Nephron (organoid): ENCODE data around the gene TLR5.

Source experiments
- H3K27ac Mint-ChIP-seq, 3 experiments: 2 replicates each; pipeline ENCODE4 v1.8.0; 2020; ENCODE audit warnings: mixed read lengths in 3 of 3, mild to moderate bottlenecking in 2 of 3, moderate library complexity in 1 of 3
- H3K27me3 Mint-ChIP-seq: 2 replicates; pipeline ENCODE4 v1.8.0; 2021; ENCODE audit warnings: low read depth, mild to moderate bottlenecking, moderate library complexity, mixed read lengths
- H3K36me3 Mint-ChIP-seq: 2 replicates; pipeline ENCODE4 v1.8.0; 2020; ENCODE audit warnings: low read depth, mixed read lengths
- H3K4me1 Mint-ChIP-seq: 2 replicates; pipeline ENCODE4 v1.8.0; 2020; ENCODE audit warnings: mixed read lengths
- H3K4me3 Mint-ChIP-seq, 3 experiments: 2 replicates each; pipeline ENCODE4 v1.8.0; 2020; ENCODE audit warnings: mild to moderate bottlenecking in 3 of 3, mixed read lengths in 3 of 3, moderate library complexity in 2 of 3
- H3K9me3 Mint-ChIP-seq: 2 replicates; pipeline ENCODE4 v1.8.0; 2020; ENCODE audit warnings: mixed read lengths
- TF ChIP-seq, protein P1 (sequence below), 3 experiments: fragments of 200-600 bp; sonication (generic); IDR thresholded peaks; one replicate each; pipeline ENCODE4 v1.5.0; 2021; ENCODE audit warnings: antibody characterized with exemption in 3 of 3; ENCODE audit not compliant: unreplicated experiment in 3 of 3

Gene TLR5, protein sequence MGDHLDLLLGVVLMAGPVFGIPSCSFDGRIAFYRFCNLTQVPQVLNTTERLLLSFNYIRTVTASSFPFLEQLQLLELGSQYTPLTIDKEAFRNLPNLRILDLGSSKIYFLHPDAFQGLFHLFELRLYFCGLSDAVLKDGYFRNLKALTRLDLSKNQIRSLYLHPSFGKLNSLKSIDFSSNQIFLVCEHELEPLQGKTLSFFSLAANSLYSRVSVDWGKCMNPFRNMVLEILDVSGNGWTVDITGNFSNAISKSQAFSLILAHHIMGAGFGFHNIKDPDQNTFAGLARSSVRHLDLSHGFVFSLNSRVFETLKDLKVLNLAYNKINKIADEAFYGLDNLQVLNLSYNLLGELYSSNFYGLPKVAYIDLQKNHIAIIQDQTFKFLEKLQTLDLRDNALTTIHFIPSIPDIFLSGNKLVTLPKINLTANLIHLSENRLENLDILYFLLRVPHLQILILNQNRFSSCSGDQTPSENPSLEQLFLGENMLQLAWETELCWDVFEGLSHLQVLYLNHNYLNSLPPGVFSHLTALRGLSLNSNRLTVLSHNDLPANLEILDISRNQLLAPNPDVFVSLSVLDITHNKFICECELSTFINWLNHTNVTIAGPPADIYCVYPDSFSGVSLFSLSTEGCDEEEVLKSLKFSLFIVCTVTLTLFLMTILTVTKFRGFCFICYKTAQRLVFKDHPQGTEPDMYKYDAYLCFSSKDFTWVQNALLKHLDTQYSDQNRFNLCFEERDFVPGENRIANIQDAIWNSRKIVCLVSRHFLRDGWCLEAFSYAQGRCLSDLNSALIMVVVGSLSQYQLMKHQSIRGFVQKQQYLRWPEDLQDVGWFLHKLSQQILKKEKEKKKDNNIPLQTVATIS

DNA sequence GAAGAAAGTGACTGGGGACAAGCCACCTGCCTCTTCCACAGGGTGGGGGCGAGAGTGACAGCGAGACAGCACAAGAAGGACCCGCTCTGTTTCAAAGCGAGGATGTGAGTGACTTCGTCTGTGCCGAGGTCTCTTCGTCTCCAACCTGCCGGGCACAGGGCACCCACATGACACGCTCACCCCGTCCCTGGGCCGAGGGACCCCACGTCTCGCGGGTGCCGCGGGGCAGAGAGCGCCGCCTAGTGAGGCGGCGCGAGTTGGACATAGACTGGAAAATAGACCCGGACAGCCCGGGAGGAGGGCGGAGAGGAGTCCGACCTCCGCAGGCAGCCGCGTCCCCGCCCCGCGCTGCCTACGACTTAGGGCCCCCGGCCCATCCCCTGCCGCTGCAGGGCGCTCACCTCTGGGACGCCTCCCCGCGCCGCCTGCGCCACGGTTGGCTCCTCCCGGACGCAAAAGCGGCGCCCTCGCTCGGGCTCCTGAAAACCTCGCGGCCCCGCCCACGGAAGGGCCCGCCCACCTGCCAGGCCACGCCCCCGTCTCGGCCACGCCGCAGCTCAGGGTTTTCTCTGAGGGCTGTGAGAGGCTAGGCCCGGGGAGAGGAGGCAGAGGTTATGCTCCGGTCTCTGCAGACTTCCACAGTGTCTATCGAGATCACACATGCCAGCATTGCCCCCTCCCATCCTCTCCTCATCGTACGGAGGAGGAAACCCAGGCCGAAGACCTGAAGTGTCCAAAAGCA is at the start of gene TLR5:
TLR5 (minus strand) TSS at position 454 of the 742 bp plus-strand sequence. CDS start 30,217 bp downstream, outside the sequence.
- Mint-ChIP-seq H3K36me3 (no peaks in the 10 kb centered on the region), H3K9me3 (peaks cover 18% of the 10 kb centered on the region), H3K27ac (peak within 1 kb of the TSS; percentile 26 to 82 (median 39)), H3K4me3 (peak within 1 kb of the TSS; percentile 71 to 81 (median 76)), H3K4me1 (peaks cover 29% of the 10 kb centered on the region), H3K27me3 (peaks cover 33% of the 10 kb centered on the region)
- TF ChIP-seq, protein P1, sequence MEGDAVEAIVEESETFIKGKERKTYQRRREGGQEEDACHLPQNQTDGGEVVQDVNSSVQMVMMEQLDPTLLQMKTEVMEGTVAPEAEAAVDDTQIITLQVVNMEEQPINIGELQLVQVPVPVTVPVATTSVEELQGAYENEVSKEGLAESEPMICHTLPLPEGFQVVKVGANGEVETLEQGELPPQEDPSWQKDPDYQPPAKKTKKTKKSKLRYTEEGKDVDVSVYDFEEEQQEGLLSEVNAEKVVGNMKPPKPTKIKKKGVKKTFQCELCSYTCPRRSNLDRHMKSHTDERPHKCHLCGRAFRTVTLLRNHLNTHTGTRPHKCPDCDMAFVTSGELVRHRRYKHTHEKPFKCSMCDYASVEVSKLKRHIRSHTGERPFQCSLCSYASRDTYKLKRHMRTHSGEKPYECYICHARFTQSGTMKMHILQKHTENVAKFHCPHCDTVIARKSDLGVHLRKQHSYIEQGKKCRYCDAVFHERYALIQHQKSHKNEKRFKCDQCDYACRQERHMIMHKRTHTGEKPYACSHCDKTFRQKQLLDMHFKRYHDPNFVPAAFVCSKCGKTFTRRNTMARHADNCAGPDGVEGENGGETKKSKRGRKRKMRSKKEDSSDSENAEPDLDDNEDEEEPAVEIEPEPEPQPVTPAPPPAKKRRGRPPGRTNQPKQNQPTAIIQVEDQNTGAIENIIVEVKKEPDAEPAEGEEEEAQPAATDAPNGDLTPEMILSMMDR (IDR thresholded peaks at IDR 0.05; ENCODE audit: unreplicated experiment in 3 of 3), result peak; percentile 69 to 77 (median 73)

DNA sequence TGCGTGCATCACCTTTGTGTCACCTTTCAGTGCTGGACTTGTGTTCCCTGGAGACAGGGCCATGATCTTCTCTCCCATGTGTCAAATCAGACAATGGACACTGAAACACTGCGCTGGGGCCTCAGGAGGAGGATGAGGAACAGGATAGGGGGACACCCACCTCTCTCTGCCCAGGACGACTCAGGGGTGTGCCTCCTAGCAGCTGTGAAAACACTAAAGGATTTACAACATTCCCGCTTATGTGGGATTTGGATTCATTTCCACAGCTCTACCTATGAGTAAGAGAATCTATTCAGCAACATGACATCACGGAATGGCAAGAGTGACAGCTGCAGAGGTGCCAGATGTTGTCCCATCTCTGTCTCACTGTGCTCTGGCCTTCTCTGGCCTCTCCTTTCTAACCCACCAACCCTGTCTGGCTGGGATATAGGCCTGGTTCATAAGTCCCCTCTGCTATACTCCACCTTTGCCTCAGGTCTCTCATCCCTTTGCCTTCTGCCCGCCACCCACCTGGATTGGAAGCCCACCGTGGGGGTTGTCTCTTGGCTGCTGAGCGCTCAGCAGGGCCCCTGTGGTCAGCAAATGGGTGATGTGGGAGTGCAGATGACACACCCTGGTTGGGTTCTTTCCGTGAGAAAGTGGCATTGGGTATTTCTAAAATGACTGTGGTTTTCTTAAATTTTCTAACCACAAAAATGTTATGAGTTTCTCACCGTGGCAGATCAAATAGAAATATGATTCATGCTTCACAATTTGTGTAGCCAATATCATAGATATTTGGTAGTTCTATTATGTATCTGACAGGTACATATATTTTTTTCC is 47.1 kb upstream of the TLR5 start:
- H3K36me3 Mint-ChIP-seq, result no peaks in the 10 kb centered on the region
- H3K9me3 Mint-ChIP-seq, result no peaks in the 10 kb centered on the region
- TF ChIP-seq, protein P1 (IDR thresholded peaks at IDR 0.05; ENCODE audit: unreplicated experiment in 3 of 3), result no peak
- H3K27ac Mint-ChIP-seq, result no peak overlapping the region
- H3K27me3 Mint-ChIP-seq, result peaks cover 3% of the 10 kb centered on the region
- H3K4me1 Mint-ChIP-seq, result no peaks in the 10 kb centered on the region
- H3K4me3 Mint-ChIP-seq, result no peak overlapping the region

DNA sequence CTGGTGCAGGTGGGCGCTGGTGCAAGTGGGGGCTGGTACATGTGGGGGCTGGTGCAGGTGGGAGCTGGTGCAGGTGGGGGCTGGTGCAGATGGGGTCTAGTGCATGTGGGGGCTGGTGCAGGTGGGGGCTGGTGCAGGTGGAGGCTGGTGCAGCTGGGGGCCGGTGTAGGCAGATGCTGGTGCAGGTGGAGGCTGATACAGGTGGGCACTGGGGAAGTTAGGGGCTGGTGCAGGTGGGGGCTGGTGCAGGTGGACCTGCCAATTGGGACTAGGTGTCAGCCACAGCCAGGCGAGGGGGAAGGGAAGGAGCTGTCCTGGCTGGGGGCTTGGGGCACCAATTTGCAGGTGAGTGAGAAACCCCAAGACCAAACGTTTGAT is 46.5 kb upstream of the TLR5 start:
- no peaks in the 10 kb centered on the region for H3K9me3 Mint-ChIP-seq
- H3K36me3 Mint-ChIP-seq, result no peaks in the 10 kb centered on the region
- TF ChIP-seq, protein P1 (IDR thresholded peaks at IDR 0.05; ENCODE audit: unreplicated experiment in 3 of 3), result no peak
- no peaks in the 10 kb centered on the region for H3K27me3 Mint-ChIP-seq
- no peak overlapping the region for H3K27ac Mint-ChIP-seq
- H3K4me3 Mint-ChIP-seq, result no peak overlapping the region
- no peaks in the 10 kb centered on the region for H3K4me1 Mint-ChIP-seq

DNA sequence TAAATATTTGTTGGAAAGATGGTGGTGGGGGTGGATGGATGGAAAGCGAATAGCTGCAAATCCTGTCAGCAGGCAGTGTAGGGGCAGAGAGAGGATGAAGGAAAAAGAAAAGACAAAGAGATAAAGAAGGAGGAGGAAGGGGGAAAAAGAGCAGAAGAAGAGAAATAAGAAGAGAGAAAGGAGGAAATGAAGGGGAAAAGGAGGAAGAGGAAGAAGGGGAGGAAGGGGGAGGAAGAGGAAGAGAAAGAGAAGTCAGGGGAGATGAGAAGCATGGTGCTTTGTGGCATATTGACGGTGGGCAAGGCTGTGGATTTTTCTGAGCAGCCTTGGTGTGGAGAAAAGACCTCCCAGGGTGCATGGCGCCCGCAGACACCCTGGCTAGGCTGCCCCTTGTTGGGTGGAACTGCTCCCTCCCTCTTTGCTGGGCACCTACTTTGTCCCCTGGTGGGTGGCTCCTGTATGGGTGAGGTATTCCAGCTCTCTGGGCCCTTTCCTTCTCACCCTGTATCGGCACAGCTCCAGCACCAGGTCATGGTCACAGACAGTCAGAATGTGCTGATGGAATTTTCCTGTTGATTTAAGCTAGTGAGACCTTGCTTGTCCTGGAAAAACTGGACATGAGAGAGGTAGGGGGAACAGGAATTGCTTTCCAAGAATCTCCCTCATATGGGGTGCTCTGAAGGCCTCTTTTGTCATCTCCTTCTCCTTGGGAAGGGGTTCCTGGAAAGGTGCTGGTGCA is 45.7 kb upstream of the TLR5 start:
- no peak overlapping the region for H3K27ac Mint-ChIP-seq
- no peak overlapping the region for H3K4me3 Mint-ChIP-seq
- no peaks in the 10 kb centered on the region for H3K4me1 Mint-ChIP-seq
- no peaks in the 10 kb centered on the region for H3K36me3 Mint-ChIP-seq
- TF ChIP-seq, protein P1 (IDR thresholded peaks at IDR 0.05; ENCODE audit: unreplicated experiment in 3 of 3), result no peak
- H3K9me3 Mint-ChIP-seq, result no peaks in the 10 kb centered on the region
- H3K27me3 Mint-ChIP-seq, result no peaks in the 10 kb centered on the region

DNA sequence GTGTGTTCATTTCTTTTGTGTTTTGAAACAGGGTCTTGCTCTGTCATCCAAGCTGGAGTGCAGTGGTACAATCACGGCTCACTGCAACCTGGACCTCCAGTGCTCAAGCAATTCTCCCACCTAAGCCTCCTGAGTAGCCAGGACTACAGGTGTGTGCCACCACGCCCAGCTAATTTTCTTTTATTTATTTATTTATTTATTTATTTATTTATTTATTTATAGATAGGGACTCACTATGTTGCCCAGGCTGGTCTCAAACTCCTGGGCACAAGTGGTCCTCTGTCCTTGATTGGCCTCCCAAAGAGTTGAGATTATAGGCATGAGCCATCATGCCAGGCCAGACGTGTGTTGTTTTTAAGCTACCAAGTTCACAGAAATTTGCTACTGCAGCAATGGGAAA is 43.8 kb upstream of the TLR5 start:
- no peaks in the 10 kb centered on the region for H3K4me1 Mint-ChIP-seq
- H3K27ac Mint-ChIP-seq, result no peak overlapping the region
- no peaks in the 10 kb centered on the region for H3K27me3 Mint-ChIP-seq
- no peaks in the 10 kb centered on the region for H3K36me3 Mint-ChIP-seq
- no peak overlapping the region for H3K4me3 Mint-ChIP-seq
- TF ChIP-seq, protein P1 (IDR thresholded peaks at IDR 0.05; ENCODE audit: unreplicated experiment in 3 of 3), result no peak
- no peaks in the 10 kb centered on the region for H3K9me3 Mint-ChIP-seq
